Measurements from ENCODE around the gene SLC22A31.

DNA sequence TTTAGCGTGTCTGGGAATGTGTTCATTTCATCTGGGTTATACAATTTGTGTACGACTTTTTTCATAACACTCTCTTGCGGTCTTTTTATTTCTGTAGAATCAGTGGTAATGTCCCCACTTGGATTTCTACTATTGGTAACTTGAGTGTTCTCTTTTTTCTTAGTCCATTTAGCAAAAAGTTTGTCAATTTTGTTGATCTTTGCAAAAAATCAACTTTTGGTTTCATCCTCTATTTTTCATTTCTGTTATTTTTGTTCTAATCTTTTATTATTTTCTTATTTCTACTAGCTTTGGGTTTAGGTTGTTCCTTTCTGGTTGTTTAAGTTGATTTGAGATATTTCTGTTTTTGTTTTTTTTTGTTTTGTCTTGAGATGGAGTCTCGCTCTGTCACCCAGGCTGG, 7.7 kb upstream of the SLC22A31 start:
- TF ChIP-seq TAF1 (IDR thresholded peaks at IDR 0.05; ENCODE audit: borderline replicate concordance, low read depth, low read length) (no peak), CTCF (IDR thresholded peaks at IDR 0.05) (no peak), ELF1 (IDR thresholded peaks at IDR 0.05) (no peak), SIN3A (IDR thresholded peaks at IDR 0.05; ENCODE audit: borderline replicate concordance, low read depth, low read length) (no peak), MXI1 (IDR thresholded peaks at IDR 0.05; ENCODE audit: low read depth, low read length) (no peak), CHD2 (IDR thresholded peaks at IDR 0.05; ENCODE audit: low read length, partially characterized antibody) (no peak), POLR2AphosphoS5 (IDR thresholded peaks at IDR 0.05; ENCODE audit: low read depth, low read length) (no peak), EP300 (IDR thresholded peaks at IDR 0.05; ENCODE audit: borderline replicate concordance in 1 of 2, low read depth in 1 of 2, low read length in 1 of 2) (no peak), FOXM1 (IDR thresholded peaks at IDR 0.05; ENCODE audit: low read depth) (no peak), YY1 (IDR thresholded peaks at IDR 0.05; ENCODE audit: low read depth) (no peak), IRF3 (IDR thresholded peaks at IDR 0.05; ENCODE audit: low read depth, low read length) (no peak), GABPA (IDR thresholded peaks at IDR 0.05; ENCODE audit: low read depth) (no peak)

All from SK-N-SH (cell line).